Panc1 (cell line): ENCODE measurements around the gene SLC44A4. TPM values are rescaled to one million over a fixed set of nuclear protein-coding genes. Genes with fewer than 3 reads are reported as not detected.
"Not testable (repeated sequence)": the region's sequence is repeated elsewhere in the genome, so short reads cannot be mapped to it uniquely, and the experiment has no call there.

Source experiments
- ATAC-seq: fragments of 200-7000 bp; cut with Tn5 transposase; 2 replicates; pipeline ENCODE4 v1.9.1; 2020; ENCODE audit warnings: mild to moderate bottlenecking, moderate library complexity
- BruUV-seq: library from RNA; stranded (reverse); fragments of 400-500 nt; replicated peaks from 2 replicates; lab custom pipeline; 2021; lab: Mats Ljungman, UMichigan
- CTCF ChIA-PET: fragments of 300-600 bp; sonication (Branson Sonifier 250); formaldehyde crosslinking; loops from one replicate; lab custom pipeline; 2022; ENCODE audit warnings: antibody characterized with exemption; lab: Charles Lee
- POLR2A ChIA-PET: fragments of 300-600 bp; sonication (Branson Sonifier 250); formaldehyde crosslinking; loops from one replicate; lab custom pipeline; 2022; ENCODE audit warnings: antibody characterized with exemption; lab: Charles Lee
- DNase-seq: peaks from one replicate; pipeline ENCODE4 v3.0.0-alpha.2; 2010; ENCODE audit warnings: low read depth, low spot score
- H3K27ac ChIP-seq: 2 replicates; pipeline ENCODE4 v1.5.1; 2011; ENCODE audit warnings: mild to moderate bottlenecking, low read length, inconsistent platforms
- H3K27me3 ChIP-seq: fragments of 200-500 bp; sonication (Bioruptor generic); 2 replicates; pipeline ENCODE4 v1.6.0; 2014; ENCODE audit warnings: low read length, inconsistent platforms; ENCODE audit not compliant: control insufficient read depth, insufficient read depth
- H3K36me3 ChIP-seq: fragments of 200-500 bp; sonication (Bioruptor generic); 2 replicates; pipeline ENCODE4 v1.5.1; 2014; ENCODE audit warnings: inconsistent platforms, mild to moderate bottlenecking, low read length, moderate library complexity; ENCODE audit not compliant: control insufficient read depth, insufficient read depth
- H3K4me1 ChIP-seq: 2 replicates; pipeline ENCODE4 v1.5.1; 2011; ENCODE audit warnings: inconsistent platforms, mild to moderate bottlenecking, low read length, moderate library complexity; ENCODE audit not compliant: control insufficient read depth, insufficient read depth
- H3K4me3 ChIP-seq, 2 experiments: 2 replicates each; pipeline ENCODE4 v1.5.1; 2011 to 2012; ENCODE audit warnings: low read depth in 2 of 2, low read length in 2 of 2, mild to moderate bottlenecking in 2 of 2, inconsistent platforms in 1 of 2, moderate library complexity in 1 of 2
- H3K9me3 ChIP-seq: fragments of 200-500 bp; sonication (Bioruptor generic); 2 replicates; pipeline ENCODE4 v1.5.1; 2014; ENCODE audit warnings: low read depth, mild to moderate bottlenecking, inconsistent platforms, low read length, moderate library complexity; ENCODE audit not compliant: control insufficient read depth, insufficient read depth
- POLR2AphosphoS5 ChIP-seq: IDR thresholded peaks from 2 replicates; pipeline ENCODE4 v1.6.1; 2012; ENCODE audit warnings: mild to moderate bottlenecking, low read depth, low read length, moderate library complexity
- SIN3A ChIP-seq: IDR thresholded peaks from 2 replicates; pipeline ENCODE4 v1.6.1; 2012; ENCODE audit warnings: low read depth, mild to moderate bottlenecking, low read length, moderate library complexity, borderline replicate concordance; ENCODE audit not compliant: insufficient read depth
- TCF7L2 ChIP-seq: IDR thresholded peaks from 2 replicates; pipeline ENCODE4 v1.6.1; 2011; ENCODE audit warnings: mild to moderate bottlenecking, low read depth, low read length, inconsistent platforms
- in situ Hi-C: cut with HindIII; loops from 2 replicates; pipeline ENCODE4 v1.10.0; 2016; ENCODE audit warnings: low sequenced_read_pairs, low pct_unique_long_range_greater_than_20kb
- intact Hi-C: fragments of 100-400 bp; cut with micrococcal nuclease; formaldehyde crosslinking; loops from one replicate; pipeline ENCODE4 v1.10.0; 2022; ENCODE audit not compliant: unreplicated experiment
- total RNA-seq: library from RNA; stranded (reverse); gene quantifications from one replicate; pipeline ENCODE4 v1.2.1, GENCODE V29; 2021; ENCODE audit not compliant: unreplicated experiment
- TF ChIP-seq, protein P1 (sequence below): fragments of 450-650 bp; IDR thresholded peaks from 2 replicates; pipeline ENCODE4 v1.5.1; 2017; ENCODE audit warnings: mild to moderate bottlenecking
- TF ChIP-seq, protein P2 (sequence below), 2 experiments: IDR thresholded peaks; 2 replicates each; pipeline ENCODE4 v1.6.1; 2011 to 2012; ENCODE audit warnings: low read depth in 2 of 2, control low read depth in 1 of 2, low read length in 1 of 2, mild to moderate bottlenecking in 1 of 2, moderate library complexity in 1 of 2; ENCODE audit not compliant: insufficient read depth in 1 of 2

The SLC44A4 gene
- total RNA-seq, 1 experiment from 2014 or later: 2.7 TPM

DNA sequence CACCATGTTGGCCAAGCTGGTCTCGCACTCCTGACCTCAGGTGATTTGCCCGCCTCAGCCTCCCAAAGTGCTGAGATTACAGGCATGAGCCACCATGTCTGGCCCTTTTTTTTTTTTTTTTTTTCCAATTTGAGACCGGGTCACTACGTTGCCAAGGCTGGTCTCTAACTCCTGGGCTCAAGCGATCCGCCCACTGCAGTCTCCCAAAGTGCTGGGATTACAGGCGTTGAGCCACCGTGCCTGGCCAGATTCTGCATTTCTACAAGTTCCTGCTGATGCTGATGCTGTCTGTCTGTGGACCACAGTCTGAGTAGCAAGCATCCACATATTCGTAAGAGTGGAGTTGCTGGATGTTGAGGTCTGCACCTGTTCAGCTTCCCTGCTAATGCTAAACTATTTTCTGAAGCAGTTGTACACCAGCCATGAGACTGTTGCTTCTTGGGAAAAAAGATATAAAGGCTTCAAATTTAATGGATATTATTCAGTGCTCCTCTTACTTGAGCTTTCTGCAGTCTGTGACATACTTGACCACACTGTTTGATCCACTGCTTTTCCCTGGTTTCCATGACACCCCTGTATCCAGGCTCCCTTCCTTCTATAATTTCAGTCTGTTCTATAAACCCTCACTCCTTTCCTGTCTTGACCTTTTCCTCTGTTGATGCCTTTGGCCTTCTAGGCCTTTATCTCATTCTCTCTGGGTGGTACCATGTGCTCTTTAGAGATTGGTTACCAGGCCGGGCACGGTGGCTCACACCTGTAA lies 33.2 kb upstream of the SLC44A4 start:
- no peak overlapping the region for H3K27ac ChIP-seq
- POLR2A ChIA-PET: no interaction called here
- intact Hi-C loops: no loop called here

DNA sequence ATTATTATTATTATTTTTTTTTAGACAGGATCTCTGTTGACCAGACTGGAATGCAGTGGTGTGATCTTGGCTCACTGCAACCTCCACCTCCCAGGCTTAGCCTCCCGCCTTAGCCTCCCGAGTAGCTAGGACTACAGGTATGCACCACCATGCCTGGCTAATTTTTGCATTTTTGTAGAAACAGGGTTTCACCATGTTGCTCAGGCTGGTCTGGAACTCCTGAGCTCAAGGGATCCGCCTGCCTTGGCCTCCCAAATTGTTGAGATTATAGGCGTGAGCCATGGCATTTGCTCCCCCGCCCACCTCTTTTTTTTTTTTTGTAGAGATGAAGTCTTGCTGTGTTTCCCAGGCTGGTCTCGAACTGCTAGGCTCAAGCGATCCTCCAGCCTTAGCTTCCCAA lies 30.5 kb upstream of the SLC44A4 start:
- H3K36me3 ChIP-seq, H3K9me3 ChIP-seq, H3K4me3 ChIP-seq, H3K27ac ChIP-seq, H3K27me3 ChIP-seq, ATAC-seq, H3K4me1 ChIP-seq, DNase-seq, in situ Hi-C loops, BruUV-seq, intact Hi-C loops: not testable (repeated sequence)
- POLR2A ChIA-PET: interaction anchor here (0.7 kb wide), 1 partner anchor 180 kb away, joined by 3 read pairs; the partner anchor contains the start of gene DDAH2
- CTCF ChIA-PET: interaction anchor here (0.6 kb wide), 1 partner anchor 100 kb away, joined by 3 read pairs; no protein-coding TSS in a partner anchor

More for the DNA sequence above, 33.2 kb upstream of the SLC44A4 start:
- TF ChIP-seq SIN3A: no peak
- TF ChIP-seq, protein P1, sequence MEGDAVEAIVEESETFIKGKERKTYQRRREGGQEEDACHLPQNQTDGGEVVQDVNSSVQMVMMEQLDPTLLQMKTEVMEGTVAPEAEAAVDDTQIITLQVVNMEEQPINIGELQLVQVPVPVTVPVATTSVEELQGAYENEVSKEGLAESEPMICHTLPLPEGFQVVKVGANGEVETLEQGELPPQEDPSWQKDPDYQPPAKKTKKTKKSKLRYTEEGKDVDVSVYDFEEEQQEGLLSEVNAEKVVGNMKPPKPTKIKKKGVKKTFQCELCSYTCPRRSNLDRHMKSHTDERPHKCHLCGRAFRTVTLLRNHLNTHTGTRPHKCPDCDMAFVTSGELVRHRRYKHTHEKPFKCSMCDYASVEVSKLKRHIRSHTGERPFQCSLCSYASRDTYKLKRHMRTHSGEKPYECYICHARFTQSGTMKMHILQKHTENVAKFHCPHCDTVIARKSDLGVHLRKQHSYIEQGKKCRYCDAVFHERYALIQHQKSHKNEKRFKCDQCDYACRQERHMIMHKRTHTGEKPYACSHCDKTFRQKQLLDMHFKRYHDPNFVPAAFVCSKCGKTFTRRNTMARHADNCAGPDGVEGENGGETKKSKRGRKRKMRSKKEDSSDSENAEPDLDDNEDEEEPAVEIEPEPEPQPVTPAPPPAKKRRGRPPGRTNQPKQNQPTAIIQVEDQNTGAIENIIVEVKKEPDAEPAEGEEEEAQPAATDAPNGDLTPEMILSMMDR: no peak
- TF ChIP-seq TCF7L2: no peak
- TF ChIP-seq, protein P2, sequence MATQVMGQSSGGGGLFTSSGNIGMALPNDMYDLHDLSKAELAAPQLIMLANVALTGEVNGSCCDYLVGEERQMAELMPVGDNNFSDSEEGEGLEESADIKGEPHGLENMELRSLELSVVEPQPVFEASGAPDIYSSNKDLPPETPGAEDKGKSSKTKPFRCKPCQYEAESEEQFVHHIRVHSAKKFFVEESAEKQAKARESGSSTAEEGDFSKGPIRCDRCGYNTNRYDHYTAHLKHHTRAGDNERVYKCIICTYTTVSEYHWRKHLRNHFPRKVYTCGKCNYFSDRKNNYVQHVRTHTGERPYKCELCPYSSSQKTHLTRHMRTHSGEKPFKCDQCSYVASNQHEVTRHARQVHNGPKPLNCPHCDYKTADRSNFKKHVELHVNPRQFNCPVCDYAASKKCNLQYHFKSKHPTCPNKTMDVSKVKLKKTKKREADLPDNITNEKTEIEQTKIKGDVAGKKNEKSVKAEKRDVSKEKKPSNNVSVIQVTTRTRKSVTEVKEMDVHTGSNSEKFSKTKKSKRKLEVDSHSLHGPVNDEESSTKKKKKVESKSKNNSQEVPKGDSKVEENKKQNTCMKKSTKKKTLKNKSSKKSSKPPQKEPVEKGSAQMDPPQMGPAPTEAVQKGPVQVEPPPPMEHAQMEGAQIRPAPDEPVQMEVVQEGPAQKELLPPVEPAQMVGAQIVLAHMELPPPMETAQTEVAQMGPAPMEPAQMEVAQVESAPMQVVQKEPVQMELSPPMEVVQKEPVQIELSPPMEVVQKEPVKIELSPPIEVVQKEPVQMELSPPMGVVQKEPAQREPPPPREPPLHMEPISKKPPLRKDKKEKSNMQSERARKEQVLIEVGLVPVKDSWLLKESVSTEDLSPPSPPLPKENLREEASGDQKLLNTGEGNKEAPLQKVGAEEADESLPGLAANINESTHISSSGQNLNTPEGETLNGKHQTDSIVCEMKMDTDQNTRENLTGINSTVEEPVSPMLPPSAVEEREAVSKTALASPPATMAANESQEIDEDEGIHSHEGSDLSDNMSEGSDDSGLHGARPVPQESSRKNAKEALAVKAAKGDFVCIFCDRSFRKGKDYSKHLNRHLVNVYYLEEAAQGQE (IDR thresholded peaks at IDR 0.05; ENCODE audit: insufficient read depth in 1 of 2, low read depth in 2 of 2, low read length in 1 of 2): no peak
- no peak for TF ChIP-seq POLR2AphosphoS5
- Histone ChIP-seq H3K9me3 (no peaks in the 10 kb centered on the region), H3K4me3 (no peak overlapping the region), H3K27me3 (no peaks in the 10 kb centered on the region), H3K36me3 (no peaks in the 10 kb centered on the region), H3K4me1 (peaks cover 4% of the 10 kb centered on the region; the same call in 1 of the 2 replicates)
- no TSS peak for BruUV-seq
- ATAC-seq: no peak
- in situ Hi-C loops: no loop called here
- CTCF ChIA-PET: no interaction called here
- DNase-seq: no peak

DNA sequence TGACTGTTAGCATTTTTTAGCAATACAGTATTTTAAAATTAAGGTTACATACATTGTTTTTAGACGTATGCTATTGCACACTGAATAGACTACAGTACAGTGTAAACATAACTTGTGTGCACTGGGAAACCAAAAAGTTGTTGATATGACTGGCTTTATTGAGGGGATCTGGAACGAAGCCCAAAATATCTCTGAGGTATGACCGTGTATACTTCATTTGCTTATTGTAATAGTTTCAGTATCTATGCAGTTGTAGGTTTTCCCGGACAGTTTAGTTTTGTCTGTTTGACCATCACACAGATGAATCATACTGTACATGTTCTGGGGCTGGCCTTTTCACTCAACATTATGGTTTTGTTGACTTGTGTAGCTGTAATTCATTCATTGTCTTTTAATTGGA lies 30.0 kb upstream of the SLC44A4 start:
- DNase-seq (no peak), ATAC-seq (peak; percentile 35; the same call in 1 of the 2 replicates)
- CTCF ChIA-PET: interaction anchor here (0.6 kb wide), 1 partner anchor 100 kb away, joined by 3 read pairs; no protein-coding TSS in a partner anchor
- TF ChIP-seq SIN3A: no peak
- TF ChIP-seq TCF7L2: no peak
- TF ChIP-seq, protein P2 (IDR thresholded peaks at IDR 0.05; ENCODE audit: insufficient read depth in 1 of 2, low read depth in 2 of 2, low read length in 1 of 2): no peak
- TF ChIP-seq, protein P1: no peak
- TF ChIP-seq POLR2AphosphoS5: no peak
- Histone ChIP-seq H3K4me3 (no peak overlapping the region), H3K36me3 (no peaks in the 10 kb centered on the region), H3K4me1 (peaks cover 4% of the 10 kb centered on the region; the same call in 1 of the 2 replicates), H3K27ac (no peak overlapping the region), H3K27me3 (no peaks in the 10 kb centered on the region), H3K9me3 (no peaks in the 10 kb centered on the region)
- POLR2A ChIA-PET: interaction anchor here (0.7 kb wide), 1 partner anchor 180 kb away, joined by 3 read pairs; the partner anchor contains the start of gene DDAH2
- no TSS peak for BruUV-seq
- in situ Hi-C loops (no loop called here), intact Hi-C loops (no loop called here)
